Suppressor macrophage treated with lipopolysaccharide for 4 hours (primary cell): ENCODE results near the gene CCDC40.

ENCODE experiments used
- DNase-seq: peaks from one replicate; pipeline ENCODE4 v3.0.0-alpha.2; 2020

Gene CCDC40

GRCh38 chr17:80118601-80119270 is 82.3 kb downstream of the CCDC40 start:
- no peak for DNase-seq

DNA sequence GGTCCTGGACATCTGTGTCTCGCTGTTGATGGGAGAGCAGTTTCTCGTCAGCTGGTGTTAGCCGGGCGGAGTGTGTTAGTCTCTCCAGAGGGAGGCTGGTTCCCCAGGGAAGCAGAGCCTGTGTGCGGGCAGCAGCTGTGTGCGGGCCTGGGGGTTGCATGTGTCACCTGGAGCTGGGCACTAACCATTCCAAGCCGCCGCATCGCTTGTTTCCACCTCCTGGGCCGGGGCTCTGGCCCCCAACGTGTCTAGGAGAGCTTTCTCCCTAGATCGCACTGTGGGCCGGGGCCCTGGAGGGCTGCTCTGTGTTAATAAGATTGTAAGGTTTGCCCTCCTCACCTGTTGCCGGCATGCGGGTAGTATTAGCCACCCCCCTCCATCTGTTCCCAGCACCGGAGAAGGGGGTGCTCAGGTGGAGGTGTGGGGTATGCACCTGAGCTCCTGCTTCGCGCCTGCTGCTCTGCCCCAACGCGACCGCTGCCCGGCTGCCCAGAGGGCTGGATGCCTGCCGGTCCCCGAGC is 82.9 kb downstream of the CCDC40 start:
- no peak for DNase-seq

DNA sequence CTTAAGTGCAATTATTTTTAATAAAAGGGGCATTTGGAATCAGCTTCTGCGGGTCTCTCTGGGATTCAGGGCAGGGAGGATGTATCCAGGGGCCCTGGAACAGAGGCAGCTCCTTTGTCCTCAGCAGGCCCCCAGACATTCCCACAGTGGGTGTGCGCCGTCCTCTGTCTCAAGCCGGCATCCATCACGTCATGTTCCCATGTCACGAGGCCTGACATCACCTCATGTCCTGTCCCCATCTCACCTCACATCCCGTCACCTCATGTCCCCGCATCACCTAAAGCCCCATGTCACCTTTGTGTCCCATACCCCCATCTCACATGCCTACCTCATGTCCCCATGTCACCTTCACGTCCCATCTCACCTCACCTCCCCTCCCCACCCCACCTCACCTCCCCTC is 83.4 kb downstream of the CCDC40 start:
- no peak for DNase-seq

DNA sequence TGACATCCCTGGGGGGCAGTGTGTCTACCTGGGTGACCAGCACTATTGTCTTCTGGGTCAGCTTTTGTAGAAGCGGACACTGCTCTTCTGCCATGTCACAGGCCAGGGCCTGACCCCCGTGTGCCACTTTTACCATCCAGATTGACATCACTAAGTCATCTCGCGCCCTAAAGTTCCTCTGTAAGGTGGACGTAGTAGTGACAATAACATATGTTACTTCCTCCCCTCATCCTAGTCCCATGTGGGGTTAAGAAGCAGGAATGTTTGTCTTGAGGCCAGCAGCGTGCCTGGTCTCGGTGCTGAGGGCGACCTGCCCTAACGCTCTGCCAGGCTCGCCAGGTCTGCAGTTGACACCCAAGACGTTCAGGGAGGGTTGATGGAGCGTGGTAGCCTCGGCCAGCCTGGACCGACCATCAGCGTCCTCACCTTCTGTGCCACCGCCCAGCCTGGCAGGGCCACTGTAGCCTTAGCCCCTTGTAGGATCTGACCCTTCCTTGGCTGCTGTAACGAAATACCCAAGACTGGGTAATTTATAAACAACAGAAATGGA is 85.7 kb downstream of the CCDC40 start:
- no peak for DNase-seq

- no peak for DNase-seq
Observed at GRCh38 chr17:80122926-80123505, 86.6 kb downstream of the CCDC40 start.

DNA sequence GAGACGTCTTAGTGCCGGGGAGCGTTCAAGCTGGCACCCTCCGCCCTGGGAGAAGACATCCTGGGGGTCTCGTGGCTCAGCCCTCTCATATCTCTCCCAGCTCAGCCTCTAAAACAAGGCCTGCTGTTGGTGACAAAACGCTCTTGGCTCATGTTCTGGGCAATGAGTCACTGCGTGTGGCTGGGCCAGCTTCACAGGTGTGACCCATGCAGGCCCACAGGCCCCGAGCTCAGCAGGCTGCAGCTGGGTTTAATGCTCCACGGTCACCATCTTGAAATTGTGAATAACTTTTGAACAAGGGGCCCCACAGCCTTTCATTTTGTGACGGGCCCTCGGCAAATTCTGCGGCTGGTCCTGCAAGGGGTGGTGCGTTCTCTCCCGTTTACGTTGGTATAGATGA is 87.3 kb downstream of the CCDC40 start:
- no peak for DNase-seq

- no peak for DNase-seq
Observed at GRCh38 chr17:80124351-80124981, 88.0 kb downstream of the CCDC40 start.

GRCh38 chr17:80125656-80126448 is 89.4 kb downstream of the CCDC40 start:
- no peak for DNase-seq

DNA sequence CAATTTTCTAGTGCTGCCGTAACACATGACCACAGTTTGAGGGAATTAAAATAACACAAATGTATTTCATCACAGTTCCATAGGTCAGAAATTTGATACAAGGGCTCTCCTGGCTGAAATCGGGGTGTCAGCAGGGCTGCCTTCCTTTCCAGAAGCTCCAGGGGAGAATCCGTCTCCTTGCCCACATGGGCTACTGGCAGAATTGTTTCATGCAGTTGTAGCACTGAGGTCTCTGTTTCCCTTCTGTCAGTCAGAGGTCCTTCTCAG is 89.9 kb downstream of the CCDC40 start:
- no peak for DNase-seq

GRCh38 chr17:80129006-80129565 is 92.6 kb downstream of the CCDC40 start:
- DNase-seq: no peak

DNA sequence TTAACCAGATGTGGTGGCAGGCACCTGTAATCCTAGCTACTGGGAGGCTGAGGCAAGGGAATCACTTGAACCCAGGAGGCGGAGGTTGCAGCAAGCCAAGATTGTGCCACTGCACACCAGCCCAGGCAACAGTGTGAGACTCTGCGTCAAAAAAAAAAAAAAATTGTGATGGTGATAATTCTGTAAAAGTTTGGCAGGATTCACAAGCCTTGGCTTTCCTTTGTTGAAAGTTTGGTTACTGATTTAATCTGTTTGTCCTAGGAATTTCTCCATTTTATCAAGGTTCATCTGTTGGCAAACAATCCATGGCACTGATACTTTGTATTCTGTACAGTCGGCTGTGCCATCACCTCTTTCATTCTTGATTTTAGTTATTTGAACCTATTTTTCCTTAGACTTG is 94.5 kb downstream of the CCDC40 start:
- DNase-seq: no peak

GRCh38 chr17:80132906-80133625 is 96.6 kb downstream of the CCDC40 start:
- no peak for DNase-seq

DNA sequence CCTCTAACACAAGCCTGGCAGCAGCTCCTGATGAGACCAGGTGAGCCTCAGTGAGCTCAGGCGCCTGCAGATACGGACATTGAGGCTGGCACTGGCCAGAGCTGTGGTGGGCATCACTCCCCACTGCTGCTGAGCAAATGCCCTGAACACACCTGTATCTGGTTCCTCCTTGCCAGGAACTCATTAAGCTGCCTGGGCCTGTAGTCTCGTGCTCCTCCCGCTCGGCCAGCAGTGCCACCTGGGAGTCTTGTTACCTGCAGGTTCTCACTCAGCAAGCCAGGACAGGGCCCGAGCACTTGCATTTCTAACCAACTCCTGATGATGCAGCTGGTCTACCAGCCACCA is 97.2 kb downstream of the CCDC40 start:
- no peak for DNase-seq

DNA sequence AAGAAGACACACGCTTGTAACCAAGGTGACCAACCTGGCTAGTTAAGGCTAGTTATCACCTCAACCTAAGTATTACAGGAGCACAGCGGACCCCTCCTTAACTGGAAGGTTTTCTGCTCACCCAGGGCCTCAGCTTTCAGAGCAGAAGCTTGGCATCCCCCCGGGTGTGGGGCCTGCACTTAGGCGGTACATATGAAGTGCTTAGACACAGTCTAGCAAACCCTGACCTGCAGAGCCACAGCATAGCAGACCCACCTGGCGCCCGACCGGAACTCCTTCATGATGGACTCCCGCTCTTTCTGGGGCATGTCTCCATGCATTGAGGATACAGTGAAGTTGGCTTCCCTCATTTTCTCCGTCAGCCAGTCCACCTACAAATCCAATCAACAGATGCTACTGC is 100.7 kb downstream of the CCDC40 start:
- DNase-seq: no peak

DNA sequence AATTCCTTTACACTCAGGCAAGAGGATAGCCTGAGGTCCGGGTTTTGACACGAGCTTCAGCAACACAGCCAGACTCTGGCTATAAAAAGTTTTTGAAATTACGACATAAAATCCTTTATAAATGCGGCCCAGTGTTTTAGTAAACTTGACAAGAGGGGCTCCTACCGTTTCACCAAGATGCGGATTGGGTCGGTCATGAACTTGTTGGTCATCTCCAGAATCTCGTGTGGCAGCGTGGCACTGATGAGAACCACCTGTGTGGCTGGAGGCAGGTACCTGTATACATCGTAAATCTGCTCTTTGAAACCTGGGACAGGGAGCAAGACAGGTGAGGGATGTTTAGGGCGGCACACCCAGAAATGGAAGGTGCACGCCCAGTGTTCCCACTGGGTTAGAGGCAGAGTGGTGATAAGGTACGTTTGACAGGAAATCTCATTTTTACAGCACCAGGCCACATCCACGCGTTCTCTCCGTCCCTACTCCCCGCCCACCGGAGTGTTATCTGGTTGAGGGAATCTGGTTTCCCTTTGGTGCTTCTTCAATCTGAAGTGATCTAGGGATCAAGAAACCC is 102.5 kb downstream of the CCDC40 start:
- no peak for DNase-seq

- no peak for DNase-seq
Observed at GRCh38 chr17:80141463-80142165, 105.2 kb downstream of the CCDC40 start.

GRCh38 chr17:80142929-80143328 is 106.5 kb downstream of the CCDC40 start:
- no peak for DNase-seq

DNA sequence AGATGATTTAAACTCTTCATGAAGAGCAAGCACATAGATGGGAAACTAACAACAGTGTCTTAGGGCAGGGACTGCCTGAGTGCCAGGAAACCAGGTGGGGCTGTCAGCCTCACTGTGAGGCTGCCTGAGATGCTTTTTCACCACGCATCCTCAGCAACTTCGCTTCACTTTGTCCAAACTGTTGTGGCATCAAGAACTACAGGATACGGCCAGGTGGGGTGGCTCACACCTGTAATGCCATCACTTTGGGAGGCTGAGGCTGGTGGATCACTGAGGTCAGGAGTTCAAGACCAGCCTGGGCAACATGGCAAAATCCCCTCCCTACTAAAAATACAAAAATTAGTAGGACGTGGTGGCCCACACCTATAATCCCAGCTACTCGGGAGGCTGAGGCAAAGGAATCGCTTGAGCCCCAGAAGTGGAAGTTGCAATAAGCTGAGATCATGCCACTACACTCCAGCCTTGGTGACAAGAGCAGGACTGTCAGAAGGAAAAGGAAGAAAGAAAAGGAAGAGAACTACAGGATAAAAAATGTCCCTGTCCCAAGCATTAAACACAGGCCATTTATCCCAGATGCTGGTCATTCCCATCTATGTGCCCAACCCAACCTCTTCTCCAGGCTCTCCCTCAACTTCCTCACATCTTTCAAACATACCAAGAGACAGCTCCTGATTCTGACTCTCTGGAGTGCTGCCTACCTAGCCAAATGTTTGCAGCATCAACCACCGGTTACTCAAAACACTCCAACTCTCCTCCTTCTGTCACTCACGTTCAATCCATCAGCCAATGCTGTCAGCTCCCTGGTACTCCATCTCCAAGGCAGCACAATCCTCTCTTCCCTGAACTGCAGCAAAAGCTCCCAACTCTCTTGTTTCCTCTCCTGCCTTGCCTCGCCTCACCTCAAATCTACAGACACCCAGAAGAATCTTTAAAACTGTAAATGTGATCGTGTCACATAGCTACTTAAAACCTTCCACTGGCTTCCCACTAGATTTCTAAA is 108.9 kb downstream of the CCDC40 start:
- peak; percentile 7 for DNase-seq

- peak; percentile 51 for DNase-seq
Observed at GRCh38 chr17:80146121-80147034, 109.9 kb downstream of the CCDC40 start.
